IPS-15b (cell line): ENCODE data around the gene ARID4B.
"Not testable (repeated sequence)": the region's sequence is repeated elsewhere in the genome, so short reads cannot be mapped to it uniquely, and the experiment has no call there.

ENCODE experiments used
- H3K27me3 ChIP-seq: one replicate; pipeline ENCODE4 v1.6.1; 2013; ENCODE audit warnings: low read length; ENCODE audit not compliant: control insufficient read depth, insufficient read depth
- H3K36me3 ChIP-seq: one replicate; pipeline ENCODE4 v1.6.1; 2013; ENCODE audit warnings: low read length; ENCODE audit not compliant: control insufficient read depth, insufficient read depth
- H3K4me1 ChIP-seq: one replicate; pipeline ENCODE4 v1.6.1; 2013; ENCODE audit warnings: mild to moderate bottlenecking, low read length; ENCODE audit not compliant: control insufficient read depth, insufficient read depth
- H3K4me3 ChIP-seq: one replicate; pipeline ENCODE4 v1.5.1; 2013; ENCODE audit warnings: low read depth, low read length
- H3K9ac ChIP-seq: one replicate; pipeline ENCODE4 v1.6.1; 2013; ENCODE audit warnings: low read depth, mild to moderate bottlenecking, low read length
- H3K9me3 ChIP-seq: one replicate; pipeline ENCODE4 v1.6.1; 2013; ENCODE audit warnings: mild to moderate bottlenecking, low read length; ENCODE audit not compliant: control insufficient read depth, insufficient read depth

The ARID4B gene

DNA sequence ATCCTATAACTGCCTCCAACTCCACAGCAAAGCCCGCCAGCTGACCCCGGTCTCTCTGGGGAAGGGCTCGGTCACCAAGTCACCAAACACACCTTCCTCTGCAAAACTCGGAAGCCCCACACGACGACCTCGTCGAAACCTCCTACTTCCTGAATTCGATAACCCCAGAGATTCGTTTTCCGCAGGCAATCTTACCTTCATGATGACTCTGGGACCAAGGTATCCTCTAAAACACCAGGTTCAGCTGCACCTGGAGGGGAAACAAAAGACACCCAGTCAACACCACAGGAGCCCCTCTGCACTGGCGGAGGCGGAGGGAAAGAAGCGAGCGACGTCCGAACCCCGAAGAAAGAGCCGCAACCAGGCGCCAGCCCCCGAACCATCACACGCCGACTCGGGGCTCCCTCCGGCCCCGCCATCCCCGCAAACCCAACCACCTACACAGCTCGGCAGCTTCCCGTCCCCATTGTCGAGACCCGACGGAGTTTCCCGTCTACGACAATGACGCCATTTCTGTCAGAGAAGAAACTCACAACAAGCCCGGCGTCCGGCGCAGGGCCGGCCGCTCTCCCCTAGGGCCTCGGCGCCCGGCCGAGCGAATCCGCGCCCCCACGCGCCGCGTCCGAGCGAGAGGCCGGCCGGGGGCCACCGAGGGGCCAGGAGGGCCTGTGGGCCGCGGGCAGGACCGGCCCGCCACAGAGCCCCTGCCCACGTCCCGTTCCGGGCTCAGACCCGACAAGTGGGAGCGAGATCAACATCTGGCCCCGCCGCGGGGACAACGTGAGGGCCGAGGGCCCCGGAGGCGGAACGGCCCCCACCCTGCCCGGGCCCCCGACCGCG lies 1.0 kb downstream of the ARID4B start:
- Histone ChIP-seq H3K9ac (peak overlapping the region; percentile 65), H3K27me3 (no peaks in the 10 kb centered on the region), H3K36me3 (no peaks in the 10 kb centered on the region), H3K9me3 (no peaks in the 10 kb centered on the region), H3K4me1 (peaks cover 2% of the 10 kb centered on the region), H3K4me3 (peak overlapping the region; percentile 65)

DNA sequence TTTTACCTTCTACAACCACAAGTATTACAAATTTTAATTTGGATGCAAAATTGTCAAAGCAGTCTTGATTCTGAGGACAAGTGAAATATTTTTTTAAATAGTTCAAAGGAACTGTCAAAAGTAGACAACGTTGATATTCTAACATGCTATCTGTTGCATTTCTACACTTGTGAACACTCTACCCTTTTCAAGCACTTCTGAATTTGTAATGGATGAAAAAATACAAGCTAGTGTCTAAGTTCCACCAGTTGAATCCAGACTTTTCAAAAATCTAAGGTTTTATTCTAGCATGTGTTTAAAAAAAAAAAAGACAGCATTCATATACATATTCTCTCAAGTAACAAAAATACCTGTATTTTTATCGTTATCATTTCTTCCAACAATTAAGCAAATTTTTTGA lies 2.1 kb downstream of the ARID4B start:
- H3K4me3 ChIP-seq: peak overlapping the region; percentile 65
- no peaks in the 10 kb centered on the region for H3K9me3 ChIP-seq
- no peaks in the 10 kb centered on the region for H3K27me3 ChIP-seq
- H3K9ac ChIP-seq: no peak overlapping the region
- peaks cover 1% of the 10 kb centered on the region for H3K4me1 ChIP-seq
- H3K36me3 ChIP-seq: no peaks in the 10 kb centered on the region

DNA sequence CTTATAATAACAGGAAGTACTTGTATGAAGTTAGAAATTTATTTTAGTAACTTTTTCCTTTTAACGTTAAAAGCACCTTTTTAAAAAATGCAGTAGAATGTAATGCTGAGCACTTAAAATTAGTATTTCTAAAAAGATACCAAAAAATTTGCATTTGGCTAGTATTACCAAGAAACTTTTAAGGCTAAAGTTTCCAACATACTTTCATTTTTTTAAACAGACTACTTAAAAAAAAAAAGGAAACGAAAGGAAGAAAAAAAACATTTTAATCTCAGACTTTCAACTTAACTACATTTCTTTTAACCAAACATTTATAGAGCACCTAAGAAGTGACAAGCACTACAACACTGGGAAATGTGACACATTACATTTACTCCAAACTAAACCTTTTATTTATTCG lies 2.8 kb downstream of the ARID4B start:
- H3K9me3 ChIP-seq: no peaks in the 10 kb centered on the region
- no peaks in the 10 kb centered on the region for H3K4me1 ChIP-seq
- H3K27me3 ChIP-seq: no peaks in the 10 kb centered on the region
- no peak overlapping the region for H3K9ac ChIP-seq
- H3K4me3 ChIP-seq: no peak overlapping the region
- no peaks in the 10 kb centered on the region for H3K36me3 ChIP-seq

DNA sequence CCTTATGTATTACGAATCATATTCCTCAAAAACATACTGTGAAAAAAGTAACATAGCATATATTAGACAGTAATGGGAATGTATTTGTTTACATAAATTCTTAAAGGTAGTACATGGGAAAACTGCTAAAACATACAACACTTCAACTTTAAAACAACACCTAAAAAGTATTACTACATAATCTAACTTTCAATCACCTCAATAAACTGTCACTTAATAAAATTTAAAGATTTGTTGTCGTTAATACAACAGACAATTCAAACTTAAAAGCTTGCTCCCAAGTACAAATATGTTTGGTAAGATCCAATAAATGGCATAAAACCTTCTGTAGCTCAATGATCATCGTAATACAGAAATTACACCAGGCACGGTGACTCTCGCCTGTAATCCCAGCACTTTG lies 3.7 kb downstream of the ARID4B start:
- no peak overlapping the region for H3K9ac ChIP-seq
- H3K4me3 ChIP-seq: no peak overlapping the region
- no peaks in the 10 kb centered on the region for H3K27me3 ChIP-seq
- H3K4me1 ChIP-seq: no peaks in the 10 kb centered on the region
- no peaks in the 10 kb centered on the region for H3K9me3 ChIP-seq
- H3K36me3 ChIP-seq: no peaks in the 10 kb centered on the region

DNA sequence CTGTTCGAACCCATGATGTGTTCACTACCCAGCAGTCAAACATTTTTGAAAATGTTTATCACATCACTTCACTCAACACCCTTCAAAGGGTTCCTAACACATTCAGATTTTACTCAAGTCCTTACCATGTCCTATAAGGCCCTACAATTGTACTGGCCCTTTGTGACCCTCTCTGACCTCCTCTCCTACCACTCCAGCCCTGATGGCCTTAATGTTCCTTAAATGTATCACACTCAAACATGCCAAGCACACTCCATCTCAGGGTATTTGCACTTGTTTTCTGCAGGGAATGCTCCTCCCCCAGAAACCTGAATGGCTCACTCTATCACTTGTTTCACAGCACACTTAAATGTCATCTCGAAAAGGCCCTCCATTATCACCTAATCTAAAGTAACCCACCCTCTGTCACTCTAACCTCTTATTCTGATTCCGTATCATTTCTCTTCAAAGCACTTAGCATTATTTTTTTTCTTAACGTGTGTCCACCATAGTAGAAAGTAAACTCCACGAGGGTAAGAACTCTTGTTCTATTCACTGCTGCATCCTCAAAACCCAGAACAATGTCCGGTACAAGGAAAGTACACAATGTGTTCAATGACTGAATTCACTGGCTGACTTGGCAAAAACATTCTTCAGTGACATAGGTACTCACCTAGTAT lies 7.3 kb downstream of the ARID4B start:
- Histone ChIP-seq H3K9ac (no peak overlapping the region), H3K9me3 (no peaks in the 10 kb centered on the region), H3K4me1 (no peaks in the 10 kb centered on the region), H3K27me3 (no peaks in the 10 kb centered on the region), H3K4me3 (no peak overlapping the region), H3K36me3 (no peaks in the 10 kb centered on the region)

DNA sequence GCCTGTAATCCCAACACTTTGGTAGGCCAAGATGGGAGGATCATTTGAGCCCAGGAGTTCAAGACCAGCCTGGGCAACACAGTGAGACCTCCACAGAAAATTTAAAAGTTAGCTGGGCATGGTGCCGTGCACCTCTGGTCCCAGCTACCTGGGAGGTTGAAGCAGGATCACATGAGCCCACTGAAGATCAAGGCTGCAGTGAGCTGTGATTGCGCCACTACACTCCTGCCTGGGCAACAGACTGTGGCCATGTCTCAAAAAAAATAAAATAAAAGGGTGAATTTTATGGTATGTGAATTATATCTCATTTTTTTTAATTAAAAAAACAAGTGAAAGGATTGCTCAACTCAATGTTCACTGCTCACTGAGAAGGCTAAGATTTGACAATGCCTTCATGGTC lies 8.7 kb downstream of the ARID4B start:
- H3K36me3 ChIP-seq: no peaks in the 10 kb centered on the region
- no peak overlapping the region for H3K4me3 ChIP-seq
- no peaks in the 10 kb centered on the region for H3K9me3 ChIP-seq
- H3K4me1 ChIP-seq: no peaks in the 10 kb centered on the region
- H3K27me3 ChIP-seq: no peaks in the 10 kb centered on the region
- no peak overlapping the region for H3K9ac ChIP-seq

DNA sequence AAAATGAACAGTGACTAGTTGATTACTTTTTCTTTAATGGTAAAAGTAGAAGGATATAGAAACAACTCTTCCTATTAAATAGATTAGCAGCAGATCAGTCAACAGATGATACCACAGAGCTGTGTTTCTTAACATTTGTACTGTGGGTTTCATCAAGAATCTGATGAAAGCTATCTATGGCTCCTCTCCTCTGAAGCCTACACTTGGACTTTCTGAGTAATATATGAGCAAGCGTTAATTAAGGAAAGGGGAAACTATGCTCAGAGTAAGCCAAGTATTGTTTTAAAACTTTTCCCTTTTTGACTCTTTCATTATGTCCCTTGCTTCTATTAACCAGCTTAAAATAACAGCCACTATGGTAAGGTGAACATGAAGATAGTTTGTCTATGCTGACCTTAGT lies 10.8 kb downstream of the ARID4B start:
- Histone ChIP-seq H3K27me3 (no peaks in the 10 kb centered on the region), H3K36me3 (no peaks in the 10 kb centered on the region), H3K9me3 (no peaks in the 10 kb centered on the region), H3K4me1 (no peaks in the 10 kb centered on the region), H3K9ac (no peak overlapping the region), H3K4me3 (no peak overlapping the region)

DNA sequence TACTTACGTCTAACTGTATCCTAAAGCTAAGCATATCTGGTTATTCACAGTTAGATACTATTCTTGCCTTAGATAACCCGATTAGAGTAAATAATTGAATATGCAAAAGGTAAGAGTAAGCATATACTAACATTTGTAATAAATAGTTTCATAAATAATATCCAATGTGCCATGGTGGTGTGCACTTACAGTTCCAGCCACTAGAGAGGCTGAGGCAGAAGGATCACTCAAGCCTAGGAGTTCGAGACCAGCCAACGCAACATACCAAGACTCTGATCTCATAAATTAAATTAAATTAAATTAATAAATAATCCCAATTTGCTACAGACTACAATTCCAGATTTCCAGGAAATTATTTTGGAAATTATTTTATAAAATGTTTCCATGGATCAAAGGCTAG lies 12.2 kb downstream of the ARID4B start:
- Histone ChIP-seq H3K4me1 (no peaks in the 10 kb centered on the region), H3K9me3 (no peaks in the 10 kb centered on the region), H3K4me3 (no peak overlapping the region), H3K27me3 (no peaks in the 10 kb centered on the region), H3K9ac (no peak overlapping the region), H3K36me3 (no peaks in the 10 kb centered on the region)

DNA sequence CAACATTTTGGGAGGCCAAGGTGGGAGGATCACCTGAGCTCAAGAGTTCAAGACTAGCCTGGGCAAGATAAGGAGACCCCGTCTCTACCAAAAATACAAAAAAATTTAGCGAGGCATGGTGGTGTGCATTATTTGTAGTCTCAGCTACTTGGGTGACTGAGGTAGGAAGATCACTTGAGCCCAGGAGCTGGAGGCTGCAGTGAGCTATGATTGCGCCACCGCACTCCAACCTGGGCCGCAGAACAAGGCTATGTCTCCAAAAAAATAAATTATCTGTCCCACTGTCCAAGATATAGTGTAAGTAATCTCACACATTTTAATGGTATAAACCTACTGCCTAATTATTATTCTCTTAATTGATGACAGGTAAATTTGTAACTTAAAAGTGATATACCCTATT lies 12.8 kb downstream of the ARID4B start:
- Histone ChIP-seq H3K9ac (no peak overlapping the region), H3K9me3 (no peaks in the 10 kb centered on the region), H3K36me3 (no peaks in the 10 kb centered on the region), H3K4me3 (no peak overlapping the region), H3K27me3 (no peaks in the 10 kb centered on the region), H3K4me1 (no peaks in the 10 kb centered on the region)

DNA sequence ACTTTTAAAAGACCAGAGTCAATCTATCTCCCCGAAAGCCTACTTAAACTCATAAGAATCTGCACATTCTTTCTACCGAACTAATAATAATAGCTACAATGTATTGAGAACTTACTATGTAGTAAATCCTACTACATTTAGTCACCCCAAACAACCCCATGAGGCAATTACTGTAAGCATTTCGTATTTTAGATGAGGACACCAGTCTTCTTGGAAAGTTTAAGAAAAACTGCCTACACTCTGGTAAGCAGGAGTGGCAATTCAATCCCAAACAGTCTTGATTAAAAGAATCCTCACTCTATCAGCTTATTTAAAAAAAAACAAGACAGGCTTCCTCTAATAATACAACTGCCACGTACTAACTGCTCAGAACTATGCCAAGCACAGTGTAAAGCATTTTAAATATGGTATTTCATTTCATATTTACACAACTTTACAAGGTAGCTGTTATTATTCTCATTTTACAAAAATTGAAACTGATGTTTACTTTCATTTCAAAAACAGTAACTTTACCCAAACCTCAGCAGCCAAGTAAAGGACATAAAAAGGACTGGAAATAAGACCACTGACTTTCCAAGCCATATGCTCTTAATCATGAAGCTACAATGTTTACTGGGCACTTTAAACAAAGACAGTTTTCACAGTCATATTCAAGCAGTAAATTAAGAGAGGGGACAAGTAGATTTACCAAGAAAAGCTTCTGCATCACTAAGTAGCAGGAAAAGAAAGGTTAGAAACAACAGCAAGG lies 13.9 kb downstream of the ARID4B start:
- Histone ChIP-seq H3K9me3 (no peaks in the 10 kb centered on the region), H3K4me3 (no peak overlapping the region), H3K36me3 (no peaks in the 10 kb centered on the region), H3K4me1 (no peaks in the 10 kb centered on the region), H3K9ac (no peak overlapping the region), H3K27me3 (no peaks in the 10 kb centered on the region)

DNA sequence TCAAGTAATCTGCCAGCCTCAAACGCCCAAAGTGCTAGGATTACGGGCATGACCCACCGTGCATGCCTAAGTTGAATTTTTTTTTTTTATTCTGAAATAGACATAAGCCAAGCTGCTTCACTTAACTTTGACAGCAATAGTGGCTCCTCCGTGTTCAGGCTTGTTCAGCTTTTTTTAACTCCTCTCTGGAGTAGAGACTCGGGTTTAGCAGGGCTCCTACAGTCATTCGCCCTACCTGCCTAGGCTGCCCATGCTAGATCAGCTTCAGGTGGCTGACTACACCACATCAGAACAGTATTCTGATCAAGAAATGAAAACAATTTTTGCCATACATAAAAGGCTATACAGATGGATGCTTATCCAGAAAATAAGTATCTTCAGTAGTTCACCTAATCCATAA lies 14.7 kb downstream of the ARID4B start:
- Histone ChIP-seq H3K4me3 (no peak overlapping the region), H3K4me1 (no peaks in the 10 kb centered on the region), H3K27me3 (no peaks in the 10 kb centered on the region), H3K36me3 (no peaks in the 10 kb centered on the region), H3K9me3 (no peaks in the 10 kb centered on the region), H3K9ac (no peak overlapping the region)

DNA sequence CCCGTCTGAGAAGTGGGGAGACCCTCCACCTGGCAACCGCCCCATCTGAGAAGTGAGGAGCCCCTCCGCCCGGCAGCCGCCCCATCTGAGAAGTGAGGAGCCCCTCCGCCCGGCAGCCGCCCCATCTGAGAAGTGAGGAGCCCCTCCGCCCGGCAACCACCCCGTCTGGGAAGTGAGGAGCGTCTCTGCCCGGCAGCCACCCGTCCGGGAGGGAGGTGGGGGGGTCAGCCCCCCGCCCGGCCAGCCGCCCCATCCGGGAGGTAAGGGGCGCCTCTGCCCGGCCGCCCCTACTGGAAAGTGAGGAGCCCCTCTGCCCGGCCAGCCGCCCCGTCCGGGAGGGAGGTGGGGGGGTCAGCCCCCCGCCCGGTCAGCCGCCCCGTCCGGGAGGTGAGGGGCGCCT lies 18.8 kb downstream of the ARID4B start:
- H3K9me3 ChIP-seq, H3K4me1 ChIP-seq, H3K27me3 ChIP-seq, H3K4me3 ChIP-seq, H3K9ac ChIP-seq, H3K36me3 ChIP-seq: not testable (repeated sequence)
